Measurements from ENCODE around the gene DST. TPM values are rescaled to one million over a fixed set of nuclear protein-coding genes. Genes with fewer than 3 reads are reported as not detected.

DST gene
- total RNA-seq, 4 donors from 2014 or later = 331 to 417 (median 368) TPM

DNA sequence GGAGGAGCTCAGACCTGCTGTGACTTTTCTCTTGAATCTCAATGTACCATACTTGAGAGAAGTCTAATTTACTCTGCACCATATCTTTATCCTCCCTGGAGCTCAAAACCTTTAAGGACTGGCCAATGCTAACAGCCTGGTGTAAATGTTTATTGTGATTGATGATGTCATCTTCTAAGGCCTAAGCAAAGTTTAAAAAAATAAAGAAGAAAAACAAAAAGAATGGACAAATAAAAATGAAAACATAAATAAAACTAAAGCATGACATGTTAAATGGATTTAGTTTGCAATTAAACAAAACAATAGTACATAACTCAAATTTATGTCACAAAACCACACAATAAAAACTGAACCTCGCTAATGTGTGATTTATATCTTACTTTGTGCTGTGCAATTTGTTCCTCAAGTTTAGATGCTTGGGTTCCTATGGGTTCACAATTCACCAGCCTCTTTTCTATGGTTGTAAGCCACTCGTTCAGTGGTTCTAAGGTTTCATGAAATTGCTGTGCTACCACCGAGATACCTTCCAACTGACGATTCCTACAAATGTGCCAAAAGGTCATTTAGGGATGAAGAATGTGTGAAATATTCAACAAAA is 113.0 kb downstream of the DST start:
- no peak for DNase-seq (ENCODE audit: low spot score in 2 of 2)
- 67 to 77% methylated on average over 4 of the region's 4 CpGs for whole genome bisulfite sequencing, 2 donors
- H3K27ac ChIP-seq = no peak overlapping the region
- H3K4me3 ChIP-seq = no peak overlapping the region
- TF ChIP-seq EP300 (IDR thresholded peaks at IDR 0.05) (no peak), POLR2A (IDR thresholded peaks at IDR 0.05) (no peak)
- TF ChIP-seq, protein P1, sequence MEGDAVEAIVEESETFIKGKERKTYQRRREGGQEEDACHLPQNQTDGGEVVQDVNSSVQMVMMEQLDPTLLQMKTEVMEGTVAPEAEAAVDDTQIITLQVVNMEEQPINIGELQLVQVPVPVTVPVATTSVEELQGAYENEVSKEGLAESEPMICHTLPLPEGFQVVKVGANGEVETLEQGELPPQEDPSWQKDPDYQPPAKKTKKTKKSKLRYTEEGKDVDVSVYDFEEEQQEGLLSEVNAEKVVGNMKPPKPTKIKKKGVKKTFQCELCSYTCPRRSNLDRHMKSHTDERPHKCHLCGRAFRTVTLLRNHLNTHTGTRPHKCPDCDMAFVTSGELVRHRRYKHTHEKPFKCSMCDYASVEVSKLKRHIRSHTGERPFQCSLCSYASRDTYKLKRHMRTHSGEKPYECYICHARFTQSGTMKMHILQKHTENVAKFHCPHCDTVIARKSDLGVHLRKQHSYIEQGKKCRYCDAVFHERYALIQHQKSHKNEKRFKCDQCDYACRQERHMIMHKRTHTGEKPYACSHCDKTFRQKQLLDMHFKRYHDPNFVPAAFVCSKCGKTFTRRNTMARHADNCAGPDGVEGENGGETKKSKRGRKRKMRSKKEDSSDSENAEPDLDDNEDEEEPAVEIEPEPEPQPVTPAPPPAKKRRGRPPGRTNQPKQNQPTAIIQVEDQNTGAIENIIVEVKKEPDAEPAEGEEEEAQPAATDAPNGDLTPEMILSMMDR (IDR thresholded peaks at IDR 0.05) = no peak
- H3K27me3 ChIP-seq = no peaks in the 10 kb centered on the region
- no peaks in the 10 kb centered on the region for H3K9me3 ChIP-seq
- H3K4me1 ChIP-seq = peaks cover 0 to 35% (median 4%) of the 10 kb centered on the region in 4 donors
- peaks cover 0 to 57% (median 0%) of the 10 kb centered on the region in 3 donors for H3K36me3 ChIP-seq

- 91 to 93% methylated on average over 3 of the region's 3 CpGs for WGBS, 2 donors
- H3K4me1 ChIP-seq = peaks cover 0 to 35% (median 4%) of the 10 kb centered on the region in 4 donors
- H3K27me3 ChIP-seq = no peaks in the 10 kb centered on the region
- no peak for DNase-seq (ENCODE audit: low spot score in 2 of 2)
- H3K9me3 ChIP-seq = no peaks in the 10 kb centered on the region
- H3K36me3 ChIP-seq = peaks cover 0 to 48% (median 0%) of the 10 kb centered on the region in 3 donors
- TF ChIP-seq EP300 (IDR thresholded peaks at IDR 0.05) (no peak), POLR2A (IDR thresholded peaks at IDR 0.05) (no peak)
- TF ChIP-seq, protein P1 (IDR thresholded peaks at IDR 0.05) = no peak
- no peak overlapping the region for H3K4me3 ChIP-seq
- peak overlapping the region in 1 of 4 donors; percentile 22 for H3K27ac ChIP-seq
Measured at GRCh38 chr6:56528412-56528841, 114.3 kb downstream of the DST start.

DNA sequence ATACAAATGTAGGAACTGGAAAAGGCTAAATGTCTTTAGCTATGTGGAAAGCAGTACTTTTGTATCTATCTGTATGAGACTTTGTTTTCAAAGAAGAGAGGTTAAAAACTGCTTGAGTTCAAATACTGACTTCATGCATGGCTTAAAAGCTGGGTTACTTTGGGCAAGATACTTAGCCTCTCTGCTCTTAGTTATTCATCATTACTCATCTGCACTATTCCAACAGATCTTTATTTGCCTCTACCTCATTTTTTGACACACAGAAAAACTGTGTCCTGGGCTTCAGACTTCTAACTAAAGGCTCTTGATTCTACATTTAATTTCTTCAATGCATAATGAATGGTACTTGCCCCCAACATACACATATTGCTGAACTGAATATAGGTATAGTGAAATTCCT is 114.8 kb downstream of the DST start:
- Histone ChIP-seq H3K4me3 (no peak overlapping the region), H3K27me3 (no peaks in the 10 kb centered on the region), H3K36me3 (peaks cover 0 to 48% (median 0%) of the 10 kb centered on the region in 3 donors), H3K27ac (peak overlapping the region in 1 of 4 donors; percentile 86), H3K4me1 (peaks cover 0 to 38% (median 4%) of the 10 kb centered on the region in 4 donors), H3K9me3 (no peaks in the 10 kb centered on the region)
- TF ChIP-seq, protein P1 (IDR thresholded peaks at IDR 0.05) = no peak
- TF ChIP-seq POLR2A (IDR thresholded peaks at IDR 0.05) (no peak), EP300 (IDR thresholded peaks at IDR 0.05) (no peak)
- DNase-seq (ENCODE audit: low spot score in 2 of 2) = no peak

DNA sequence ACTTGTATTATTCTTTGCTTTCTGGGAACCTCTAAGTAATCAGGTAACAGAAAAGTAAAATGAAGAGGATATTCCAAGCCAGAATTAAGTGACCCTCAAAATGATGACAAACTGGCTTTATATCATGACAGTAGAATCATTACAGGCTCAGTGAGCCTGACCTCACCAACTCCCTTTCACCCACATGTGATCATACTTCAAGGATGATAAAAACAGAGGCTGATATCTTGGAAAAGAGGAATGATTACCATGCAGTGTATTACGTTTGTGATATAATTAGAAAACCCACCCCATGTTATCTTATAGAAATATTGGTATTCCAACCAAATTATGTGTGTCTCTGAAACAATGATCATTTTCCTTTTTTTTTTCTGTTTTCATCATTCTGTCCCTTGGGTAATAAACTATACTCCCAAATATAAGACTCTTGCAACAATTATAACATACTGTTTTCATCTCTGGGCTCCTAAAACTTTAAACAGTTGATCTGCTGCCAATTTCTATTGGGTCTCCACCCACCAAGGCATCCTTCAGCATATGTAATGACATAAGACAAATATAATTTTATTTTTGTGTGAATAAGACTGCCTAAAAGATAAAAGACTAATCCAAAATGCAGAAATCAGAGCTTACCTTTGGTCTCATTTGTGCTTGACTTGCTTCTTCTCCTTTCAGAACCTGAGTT is 115.7 kb downstream of the DST start:
- peaks cover 0 to 39% (median 0%) of the 10 kb centered on the region in 3 donors for H3K36me3 ChIP-seq
- no peaks in the 10 kb centered on the region for H3K9me3 ChIP-seq
- no peak for DNase-seq (ENCODE audit: low spot score in 2 of 2)
- 65 to 69% methylated on average over 1 of the region's 1 CpG for WGBS, 2 donors
- no peak overlapping the region for H3K4me3 ChIP-seq
- no peak for TF ChIP-seq POLR2A (IDR thresholded peaks at IDR 0.05)
- TF ChIP-seq EP300 (IDR thresholded peaks at IDR 0.05) = no peak
- TF ChIP-seq, protein P1 (IDR thresholded peaks at IDR 0.05) = no peak
- peak overlapping the region in 2 of 4 donors; percentile 82 to 86 for H3K27ac ChIP-seq
- H3K27me3 ChIP-seq = no peaks in the 10 kb centered on the region
- H3K4me1 ChIP-seq = peaks cover 0 to 47% (median 4%) of the 10 kb centered on the region in 4 donors

All from tibial nerve (tissue), 4 donors.